ENCODE measurements around the gene GARIN5B.

The GARIN5B gene

GRCh38 chr19:55309448-55309847 lies 53.6 kb downstream of the GARIN5B start:
- Histone ChIP-seq H3K4me1 (peaks cover 15 to 42% (median 22%) of the 10 kb centered on the region in 10 experiments), H4K20me1 (peaks cover 0 to 26% (median 0%) of the 10 kb centered on the region in 11 experiments; a peak in 5 of 22 replicates), H3K36me3 (peaks cover 32 to 61% (median 52%) of the 10 kb centered on the region in 11 experiments; a peak in 21 of 22 replicates), H3K4me2 (peak overlapping the region in 7 of 11 experiments; percentile 9 to 38 (median 28); a peak in 9 of 22 replicates), H3K27ac (no peak overlapping the region), H3K4me3 (no peak overlapping the region), H3K27me3 (no peaks in the 10 kb centered on the region), H3K9ac (no peak overlapping the region), H3K9me3 (replicated peaks in 1 of 11) (peaks cover 0 to 9% (median 0%) of the 10 kb centered on the region in 11 experiments; a peak in 2 of 22 replicates)
- TF ChIP-seq Cebpa-rat (IDR thresholded peaks at IDR 0.05) = no peak

- H3K36me3 ChIP-seq = peaks cover 27 to 73% (median 42%) of the 10 kb centered on the region in 11 experiments
- peaks cover 0 to 14% (median 0%) of the 10 kb centered on the region in 11 experiments; a peak in 5 of 22 replicates for H4K20me1 ChIP-seq
- no peaks in the 10 kb centered on the region for H3K27me3 ChIP-seq
- H3K27ac ChIP-seq = no peak overlapping the region
- peaks cover 0 to 9% (median 0%) of the 10 kb centered on the region in 11 experiments; a peak in 2 of 22 replicates for H3K9me3 ChIP-seq (replicated peaks in 1 of 11)
- H3K4me2 ChIP-seq = no peak overlapping the region
- TF ChIP-seq Cebpa-rat (IDR thresholded peaks at IDR 0.05) = no peak
- H3K9ac ChIP-seq = no peak overlapping the region
- H3K4me1 ChIP-seq = peaks cover 16 to 42% (median 27%) of the 10 kb centered on the region in 10 experiments
- no peak overlapping the region for H3K4me3 ChIP-seq
Observed at GRCh38 chr19:55308281-55308680, 54.8 kb downstream of the GARIN5B start.

- peaks cover 25 to 52% (median 37%) of the 10 kb centered on the region in 10 experiments for H3K4me1 ChIP-seq
- H4K20me1 ChIP-seq = peaks cover 0 to 5% (median 0%) of the 10 kb centered on the region in 11 experiments; a peak in 2 of 22 replicates
- peak overlapping the region in 1 of 11 experiments; percentile 32; a peak in 2 of 22 replicates for H3K9ac ChIP-seq
- no peak for TF ChIP-seq Cebpa-rat (IDR thresholded peaks at IDR 0.05)
- no peaks in the 10 kb centered on the region for H3K27me3 ChIP-seq
- H3K4me2 ChIP-seq = peak overlapping the region in 4 of 11 experiments; percentile 33 to 37 (median 36); a peak in 2 of 22 replicates
- H3K4me3 ChIP-seq = no peak overlapping the region
- peaks cover 17 to 72% (median 50%) of the 10 kb centered on the region in 11 experiments for H3K36me3 ChIP-seq
- H3K9me3 ChIP-seq (replicated peaks in 1 of 11) = peaks cover 0 to 9% (median 0%) of the 10 kb centered on the region in 11 experiments; a peak in 2 of 22 replicates
- H3K27ac ChIP-seq = no peak overlapping the region
Observed at GRCh38 chr19:55306712-55307111, 56.3 kb downstream of the GARIN5B start.

GRCh38 chr19:55305983-55306562 lies 57.0 kb downstream of the GARIN5B start:
- Histone ChIP-seq H3K4me3 (no peak overlapping the region), H3K4me1 (peaks cover 25 to 58% (median 43%) of the 10 kb centered on the region in 10 experiments), H3K9ac (peak overlapping the region in 2 of 11 experiments; percentile 21 to 32; a peak in 2 of 22 replicates), H3K4me2 (peak overlapping the region in 5 of 11 experiments; percentile 33 to 54 (median 36); a peak in 8 of 22 replicates), H3K9me3 (replicated peaks in 1 of 11) (peaks cover 0 to 9% (median 0%) of the 10 kb centered on the region in 11 experiments; a peak in 2 of 22 replicates), H4K20me1 (peaks cover 0 to 5% (median 0%) of the 10 kb centered on the region in 11 experiments; a peak in 2 of 22 replicates), H3K27me3 (no peaks in the 10 kb centered on the region), H3K27ac (peak overlapping the region in 1 of 11 experiments; percentile 45; a peak in 3 of 22 replicates), H3K36me3 (peaks cover 17 to 72% (median 48%) of the 10 kb centered on the region in 11 experiments)
- no peak for TF ChIP-seq Cebpa-rat (IDR thresholded peaks at IDR 0.05)

GRCh38 chr19:55305491-55305890 lies 57.6 kb downstream of the GARIN5B start:
- Histone ChIP-seq H3K4me1 (peaks cover 25 to 59% (median 40%) of the 10 kb centered on the region in 10 experiments), H3K27me3 (no peaks in the 10 kb centered on the region), H3K4me2 (peak overlapping the region in 5 of 11 experiments; percentile 33 to 54 (median 36); a peak in 8 of 22 replicates), H3K9ac (no peak overlapping the region), H3K27ac (peak overlapping the region in 1 of 11 experiments; percentile 45; a peak in 3 of 22 replicates), H3K36me3 (peaks cover 17 to 72% (median 48%) of the 10 kb centered on the region in 11 experiments), H3K4me3 (no peak overlapping the region), H4K20me1 (peaks cover 0 to 5% (median 0%) of the 10 kb centered on the region in 11 experiments; a peak in 2 of 22 replicates), H3K9me3 (replicated peaks in 1 of 11) (peaks cover 0 to 9% (median 0%) of the 10 kb centered on the region in 11 experiments; a peak in 2 of 22 replicates)
- TF ChIP-seq Cebpa-rat (IDR thresholded peaks at IDR 0.05) = no peak

- peaks cover 0 to under 1% (median 0%) of the 10 kb centered on the region in 11 experiments; a peak in 1 of 22 replicates for H4K20me1 ChIP-seq
- H3K36me3 ChIP-seq = peaks cover 17 to 69% (median 48%) of the 10 kb centered on the region in 11 experiments
- TF ChIP-seq Cebpa-rat (IDR thresholded peaks at IDR 0.05) = no peak
- H3K9me3 ChIP-seq (replicated peaks in 1 of 11) = peaks cover 0 to 9% (median 0%) of the 10 kb centered on the region in 11 experiments; a peak in 2 of 22 replicates
- no peaks in the 10 kb centered on the region for H3K27me3 ChIP-seq
- H3K4me1 ChIP-seq = peaks cover 24 to 54% (median 35%) of the 10 kb centered on the region in 10 experiments
- no peak overlapping the region for H3K9ac ChIP-seq
- no peak overlapping the region for H3K4me3 ChIP-seq
- H3K4me2 ChIP-seq = no peak overlapping the region; a peak in 2 of 22 replicates
- H3K27ac ChIP-seq = no peak overlapping the region
Observed at GRCh38 chr19:55304980-55305379, 58.1 kb downstream of the GARIN5B start.
